GM19240 (cell line): Measurements from ENCODE around the gene CSRNP3.
"Not testable (repeated sequence)": the region's sequence is repeated elsewhere in the genome, so short reads cannot be mapped to it uniquely, and the experiment has no call there.

Experiments used
- DNase-seq: peaks from one replicate; pipeline ENCODE4 v3.0.0; 2011; ENCODE audit warnings: low spot score; ENCODE audit not compliant: insufficient read length

The CSRNP3 gene

GRCh38 chr2:165586019-165586418 lies 116.5 kb downstream of the CSRNP3 start:
- no peak for DNase-seq

GRCh38 chr2:165587335-165587938 lies 117.9 kb downstream of the CSRNP3 start:
- no peak for DNase-seq

GRCh38 chr2:165590999-165591398 lies 121.5 kb downstream of the CSRNP3 start:
- not testable (repeated sequence) for DNase-seq

GRCh38 chr2:165593081-165593480 lies 123.6 kb downstream of the CSRNP3 start:
- no peak for DNase-seq

GRCh38 chr2:165594231-165594934 lies 124.9 kb downstream of the CSRNP3 start:
- no peak for DNase-seq

GRCh38 chr2:165594935-165595255 lies 125.4 kb downstream of the CSRNP3 start:
- no peak for DNase-seq

- no peak for DNase-seq
Observed at GRCh38 chr2:165596788-165597187, 127.3 kb downstream of the CSRNP3 start.

GRCh38 chr2:165601065-165601830 lies 131.8 kb downstream of the CSRNP3 start:
- DNase-seq: no peak

GRCh38 chr2:165601928-165602521 lies 132.5 kb downstream of the CSRNP3 start:
- no peak for DNase-seq

- no peak for DNase-seq
Observed at GRCh38 chr2:165609672-165610071, 140.2 kb downstream of the CSRNP3 start.

GRCh38 chr2:165610591-165611029 lies 141.1 kb downstream of the CSRNP3 start:
- no peak for DNase-seq

- DNase-seq: no peak
Observed at GRCh38 chr2:165617741-165618481, 148.4 kb downstream of the CSRNP3 start.

GRCh38 chr2:165618806-165619205 lies 149.3 kb downstream of the CSRNP3 start:
- DNase-seq: no peak

- no peak for DNase-seq
Observed at GRCh38 chr2:165621086-165621560, 151.6 kb downstream of the CSRNP3 start.

GRCh38 chr2:165623161-165623560 lies 153.7 kb downstream of the CSRNP3 start:
- no peak for DNase-seq

GRCh38 chr2:165623783-165624469 lies 154.4 kb downstream of the CSRNP3 start:
- no peak for DNase-seq

GRCh38 chr2:165624470-165624800 lies 154.9 kb downstream of the CSRNP3 start:
- no peak for DNase-seq

- no peak for DNase-seq
Observed at GRCh38 chr2:165627470-165627869, 158.0 kb downstream of the CSRNP3 start.

GRCh38 chr2:165629776-165630175 lies 160.3 kb downstream of the CSRNP3 start:
- no peak for DNase-seq

GRCh38 chr2:165630236-165630635 lies 160.7 kb downstream of the CSRNP3 start:
- no peak for DNase-seq

GRCh38 chr2:165631089-165631488 lies 161.6 kb downstream of the CSRNP3 start:
- no peak for DNase-seq
